GM12801 (cell line): ENCODE measurements around the gene FXYD5.

Source experiments
- CTCF ChIP-seq: IDR thresholded peaks from one replicate; pipeline ENCODE4 v1.5.1; 2011; ENCODE audit warnings: control low read depth; ENCODE audit not compliant: insufficient read length; ENCODE audit errors: extremely low read depth

The FXYD5 gene

GRCh38 chr19:35207391-35207871 lies 52.9 kb downstream of the FXYD5 start:
- TF ChIP-seq CTCF: no peak

- TF ChIP-seq CTCF: no peak
Observed at GRCh38 chr19:35208121-35208520, 53.6 kb downstream of the FXYD5 start.

GRCh38 chr19:35209646-35210045 lies 55.1 kb downstream of the FXYD5 start:
- TF ChIP-seq CTCF: no peak

GRCh38 chr19:35211545-35212230 lies 57.2 kb downstream of the FXYD5 start:
- TF ChIP-seq CTCF: no peak

GRCh38 chr19:35212241-35212640 lies 57.7 kb downstream of the FXYD5 start:
- no peak for TF ChIP-seq CTCF

- TF ChIP-seq CTCF: no peak
Observed at GRCh38 chr19:35213663-35214632, 59.4 kb downstream of the FXYD5 start.

- TF ChIP-seq CTCF: no peak
Observed at GRCh38 chr19:35214766-35215422, 60.4 kb downstream of the FXYD5 start.
